Esophagus muscularis mucosa (tissue), 4 donors: Measurements from ENCODE around the gene C11orf21. TPM values are rescaled to one million over a fixed set of nuclear protein-coding genes. Genes with fewer than 3 reads are reported as not detected.

Experiments used
- DNase-seq: peaks from one replicate; pipeline ENCODE4 v3.0.0-alpha.2; 2017; ENCODE audit errors: extremely low spot score
- H3K27ac ChIP-seq, 4 donors: fragments of 200-600 bp; sonication (generic); replicated peaks in 1 of 4; 1 replicate in 3 of 4; 2 replicates in 1 of 4; pipeline ENCODE4 v1.5.1; 2016 to 2019; ENCODE audit warnings: mild to moderate bottlenecking in 1 of 4
- H3K27me3 ChIP-seq, 4 donors: fragments of 200-600 bp; sonication (generic); one replicate each; pipeline versions ENCODE4 v1.5.1 to v1.6.0; 2016 to 2019
- H3K36me3 ChIP-seq, 4 donors: fragments of 200-600 bp; sonication (generic); one replicate each; pipeline ENCODE4 v1.5.1; 2016 to 2019
- H3K4me1 ChIP-seq, 4 donors: fragments of 200-600 bp; sonication (generic); one replicate each; pipeline ENCODE4 v1.5.1; 2016 to 2019
- H3K4me3 ChIP-seq, 4 donors: fragments of 200-600 bp; sonication (generic); 1 replicate in 2 of 4; 2 replicates in 2 of 4; pipeline ENCODE4 v1.5.1; 2016 to 2019; ENCODE audit warnings: mild to moderate bottlenecking in 4 of 4, moderate library complexity in 1 of 4
- H3K9me3 ChIP-seq, 4 donors: fragments of 200-600 bp; sonication (generic); 1 replicate in 3 of 4; 2 replicates in 1 of 4; pipeline ENCODE4 v1.5.1; 2016 to 2019
- CTCF ChIP-seq, 3 experiments: fragments of 200-600 bp in 2 of 3; fragments of 450-650 bp in 1 of 3; sonication (generic) in 2 of 3; IDR thresholded peaks; one replicate each; pipeline ENCODE4 v1.5.1; 2017 to 2019; ENCODE audit warnings: antibody characterized with exemption in 3 of 3, mild to moderate bottlenecking in 2 of 3, moderate library complexity in 1 of 3
- EP300 ChIP-seq: sonication (generic); formaldehyde crosslinking; IDR thresholded peaks from one replicate; pipeline ENCODE4 v1.6.1; 2017; ENCODE audit warnings: antibody characterized with exemption
- POLR2A ChIP-seq: fragments of 450-650 bp; IDR thresholded peaks from one replicate; pipeline ENCODE4 v1.6.1; 2017; ENCODE audit warnings: antibody characterized with exemption, moderate library complexity, mild to moderate bottlenecking, low read depth
- POLR2AphosphoS5 ChIP-seq, 2 donors: sonication (generic); formaldehyde crosslinking; IDR thresholded peaks; one replicate each; pipeline ENCODE4 v1.6.1; 2017; ENCODE audit warnings: antibody characterized with exemption in 2 of 2
- WGBS: methylation state at CpG from one replicate; pipeline ENCODE4 v1.1.5; 2018; 5-methylcytosine and 5-hydroxymethylcytosine counted together
- intact Hi-C: fragments of 100-400 bp; cut with DNase I; formaldehyde crosslinking; loops from one replicate; pipeline ENCODE4 v1.15.1; 2023
- small RNA-seq, 3 donors: library from RNA; depleted of rRNA; stranded (forward); fragments of <200 nt; gene quantifications; one replicate each; pipeline ENCODE3, GENCODE V24; 2016
- total RNA-seq, 4 donors: library from RNA; depleted of rRNA; stranded (reverse); fragments of >200 nt; gene quantifications; one replicate each; pipeline versions ENCODE4 v1.1.0 to v1.2.1, GENCODE V29; 2016

The C11orf21 gene
- total RNA-seq, 4 donors from 2014 or later: 0.29 to 1.2 (median 0.83) TPM; not detected in 1

DNA sequence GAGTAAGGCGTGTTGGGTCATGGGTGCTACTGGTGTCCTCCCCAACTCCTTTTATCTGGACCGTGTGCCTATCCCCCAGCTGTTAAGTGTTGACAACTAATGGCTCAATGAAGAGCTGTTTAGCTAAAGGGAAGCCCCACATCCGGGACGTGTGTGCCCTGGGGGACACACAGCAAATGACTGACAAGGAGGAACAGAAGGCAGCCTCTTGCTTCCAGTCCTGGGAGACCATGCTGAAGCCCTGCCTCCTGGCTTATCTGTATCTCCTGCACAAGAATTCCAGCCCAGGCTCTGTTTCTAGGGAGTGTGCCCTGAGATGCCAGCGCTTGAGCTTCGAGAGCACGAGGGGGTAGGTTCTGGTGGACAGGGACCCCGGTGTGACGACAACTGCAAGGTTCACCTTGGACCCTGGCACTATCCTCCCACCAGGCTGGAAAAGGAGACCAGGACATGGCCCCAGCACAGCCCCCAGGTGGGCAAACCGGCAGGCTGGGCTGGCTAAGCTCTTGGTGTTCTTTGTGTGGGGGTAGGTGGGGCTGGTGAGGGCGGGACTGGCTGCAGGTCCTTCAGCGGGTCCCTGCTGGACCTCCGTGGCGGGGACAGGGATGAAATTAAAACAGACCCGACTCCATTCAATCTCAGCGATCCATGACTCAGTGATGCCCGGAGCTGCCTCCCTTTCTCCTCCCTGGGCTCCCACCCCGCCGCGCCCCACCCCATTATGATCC is 52.4 kb downstream of the C11orf21 start:
- Histone ChIP-seq H3K27me3 (peaks cover 0 to 17% (median 0%) of the 10 kb centered on the region in 4 donors), H3K4me3 (no peak overlapping the region), H3K9me3 (peaks cover 0 to 7% (median 2%) of the 10 kb centered on the region in 4 donors), H3K4me1 (no peaks in the 10 kb centered on the region), H3K36me3 (no peaks in the 10 kb centered on the region), H3K27ac (no peak overlapping the region)
- no peak for TF ChIP-seq POLR2AphosphoS5 (IDR thresholded peaks at IDR 0.05)
- no peak for TF ChIP-seq EP300
- no peak for TF ChIP-seq CTCF (IDR thresholded peaks at IDR 0.05)
- TF ChIP-seq POLR2A: no peak
- DNase-seq: peak; percentile 74
- 88% methylated on average over 9 of the region's 20 CpGs for WGBS
- intact Hi-C loops: no loop called here

- 93% methylated on average over 7 of the region's 7 CpGs for WGBS
- intact Hi-C loops: no loop called here
- peaks cover 0 to under 1% (median 0%) of the 10 kb centered on the region in 4 donors for H3K9me3 ChIP-seq
- TF ChIP-seq POLR2AphosphoS5 (IDR thresholded peaks at IDR 0.05) (no peak), EP300 (no peak), CTCF (IDR thresholded peaks at IDR 0.05) (no peak), POLR2A (no peak)
- DNase-seq: no peak
- no peak overlapping the region for H3K27ac ChIP-seq
- no peaks in the 10 kb centered on the region for H3K36me3 ChIP-seq
- no peak overlapping the region for H3K4me3 ChIP-seq
- H3K27me3 ChIP-seq: peaks cover 0 to 17% (median 0%) of the 10 kb centered on the region in 4 donors
- no peaks in the 10 kb centered on the region for H3K4me1 ChIP-seq
These were observed 53.0 kb downstream of the C11orf21 start for GRCh38 chr11:2248762-2249161.

- intact Hi-C loops: no loop called here
- Histone ChIP-seq H3K4me3 (no peak overlapping the region), H3K4me1 (no peaks in the 10 kb centered on the region), H3K27ac (no peak overlapping the region), H3K36me3 (no peaks in the 10 kb centered on the region), H3K9me3 (peaks cover 0 to 2% (median 0%) of the 10 kb centered on the region in 4 donors), H3K27me3 (peaks cover 0 to 17% (median 0%) of the 10 kb centered on the region in 4 donors)
- 85% methylated on average over 11 of the region's 11 CpGs for WGBS
- no peak for TF ChIP-seq POLR2A
- no peak for TF ChIP-seq POLR2AphosphoS5 (IDR thresholded peaks at IDR 0.05)
- no peak for TF ChIP-seq EP300
- no peak for TF ChIP-seq CTCF (IDR thresholded peaks at IDR 0.05)
- no peak for DNase-seq
These were observed 53.5 kb downstream of the C11orf21 start for GRCh38 chr11:2248242-2248641.

DNA sequence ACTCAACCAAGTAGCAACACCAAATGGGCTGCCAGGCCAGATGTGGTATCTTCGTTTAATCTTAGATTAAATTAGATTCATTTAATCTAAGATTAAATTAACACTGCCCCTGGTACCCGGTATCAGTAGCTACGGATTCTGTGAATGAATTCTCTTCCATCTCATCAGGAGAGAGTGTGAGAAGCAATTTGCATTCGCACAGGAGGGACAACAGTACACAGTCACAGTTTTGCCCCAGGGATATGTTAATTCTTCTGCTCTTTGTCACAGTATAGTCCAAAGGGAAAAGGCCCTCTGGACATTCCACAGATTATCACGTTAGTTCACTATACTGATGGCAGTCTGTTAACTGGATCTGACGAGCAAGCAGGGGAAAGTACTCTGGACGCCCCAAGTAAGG is 54.2 kb downstream of the C11orf21 start:
- no peak for DNase-seq
- Histone ChIP-seq H3K4me3 (no peak overlapping the region), H3K27ac (no peak overlapping the region), H3K27me3 (peaks cover 0 to 17% (median 0%) of the 10 kb centered on the region in 4 donors), H3K4me1 (no peaks in the 10 kb centered on the region), H3K36me3 (no peaks in the 10 kb centered on the region), H3K9me3 (peaks cover 0 to 10% (median 2%) of the 10 kb centered on the region in 4 donors)
- intact Hi-C loops: no loop called here
- TF ChIP-seq CTCF (IDR thresholded peaks at IDR 0.05) (no peak), POLR2A (no peak), EP300 (no peak), POLR2AphosphoS5 (IDR thresholded peaks at IDR 0.05) (no peak)
- 72% methylated on average over 7 of the region's 7 CpGs for WGBS

Small RNA genes within 50 kb of the gene (small RNA-seq; reads per million reads assigned to genes)
- gene RNU6-878P: 0 reads per million in 3 donors

Other genes starting within 250 kb of the C11orf21 start
- gene IGF2, start 162.5 kb downstream of the C11orf21 start, total RNA-seq: 10 to 100 TPM; 25.5 to 59.6 (median 33.0) TPM
- not detected for gene INS, start 140.7 kb downstream of the C11orf21 start, total RNA-seq
- 1 to 10 TPM in 1 of 4 donors, not detected in 3; 1.3 TPM for gene TH, start 130.1 kb downstream of the C11orf21 start, total RNA-seq
- gene ASCL2, start 31.3 kb downstream of the C11orf21 start, total RNA-seq: under 1 TPM in 3 of 4 donors, not detected in 1; 0.32 to 0.83 (median 0.42) TPM
- gene TSPAN32, start 95 bp upstream of the C11orf21 start, total RNA-seq: 1 to 10 TPM in 2 of 4 donors, under 1 TPM in 1, not detected in 1; 0.52 to 3.5 (median 1.2) TPM
- 100 to 1,000 TPM; 498 to 652 (median 582) TPM for gene CD81, start 75.4 kb upstream of the C11orf21 start, total RNA-seq
- gene TSSC4, start 98.8 kb upstream of the C11orf21 start, total RNA-seq: 10 to 100 TPM; 46.9 to 76.9 (median 70.6) TPM
- gene TRPM5, start 142.6 kb upstream of the C11orf21 start, total RNA-seq: not detected
- gene KCNQ1, start 143.1 kb upstream of the C11orf21 start, total RNA-seq: 1 to 10 TPM; 2.1 to 5.9 (median 4.3) TPM